Left renal pelvis (tissue), 4 donors: ENCODE data around the gene LRRC25. TPM values are rescaled to one million over a fixed set of nuclear protein-coding genes. Genes with fewer than 3 reads are reported as not detected.
"Not testable (repeated sequence)": the region's sequence is repeated elsewhere in the genome, so short reads cannot be mapped to it uniquely, and the experiment has no call there.

ENCODE experiments used
- DNase-seq, 4 donors: peaks; one replicate each; pipeline ENCODE4 v3.0.0-alpha.2; 2013; ENCODE audit warnings: low read depth in 4 of 4, low spot score in 3 of 4
- polyA plus RNA-seq, 4 donors: library from polyadenylated mRNA; unstranded; fragments of 120-200 nt; gene quantifications; one replicate each; pipeline ENCODE4 v1.2.1, GENCODE V29; 2013; ENCODE audit not compliant: insufficient read length in 4 of 4

The LRRC25 gene
- polyA plus RNA-seq, 4 donors: 0.78 to 1.6 (median 1.1) TPM

DNA sequence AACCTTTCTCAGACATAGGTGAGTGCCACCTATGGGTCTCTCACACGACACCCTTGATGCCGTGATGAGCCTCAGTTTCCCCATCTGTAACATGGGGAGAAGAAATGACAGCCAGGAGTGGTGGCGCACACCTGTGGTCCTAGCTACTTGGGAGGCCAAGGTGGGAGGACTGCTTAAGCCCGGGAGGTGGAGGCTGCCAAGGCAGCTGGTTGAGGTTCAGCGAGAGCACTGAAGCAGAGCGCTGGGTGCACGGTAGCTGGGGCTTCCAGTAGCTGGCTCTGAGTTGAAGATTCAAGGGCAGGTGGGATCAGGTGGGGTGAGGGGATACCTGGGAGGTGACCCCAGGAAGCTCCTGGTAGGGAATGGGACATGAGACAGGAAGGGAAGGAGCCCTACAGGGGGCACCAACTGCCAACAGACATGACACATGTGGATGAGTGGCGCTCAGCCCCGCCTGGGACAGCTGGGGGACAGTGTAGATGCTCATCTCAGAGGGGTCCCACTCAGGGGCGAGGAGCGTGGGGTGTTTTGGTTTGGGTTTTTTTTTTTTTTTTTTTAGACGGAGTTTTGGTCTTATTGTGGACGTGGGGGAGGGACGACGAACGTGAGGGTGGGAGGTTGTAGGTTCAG, 15.3 kb upstream of the LRRC25 start:
- no peak for DNase-seq

DNA sequence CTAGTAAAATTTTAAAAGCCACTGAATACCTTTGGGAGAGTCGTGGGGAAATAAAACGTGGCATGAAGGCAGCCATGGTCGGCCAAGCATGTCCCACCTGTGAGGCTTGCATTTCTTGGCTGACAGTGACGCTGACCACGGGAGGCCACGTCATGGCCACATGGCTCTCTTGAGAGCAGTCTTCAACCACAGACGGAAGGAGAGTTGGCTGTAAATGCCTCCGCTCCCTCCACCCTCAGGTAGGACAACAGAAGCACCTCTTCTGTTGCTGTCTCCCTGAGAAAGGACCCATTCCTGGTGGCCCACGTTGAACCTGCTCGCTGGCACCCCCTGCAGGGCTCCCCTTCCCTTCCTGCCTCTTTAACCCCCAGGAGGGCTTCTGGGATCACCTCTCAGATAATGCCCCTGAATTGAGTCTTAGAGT, 10.6 kb upstream of the LRRC25 start:
- DNase-seq: no peak

DNA sequence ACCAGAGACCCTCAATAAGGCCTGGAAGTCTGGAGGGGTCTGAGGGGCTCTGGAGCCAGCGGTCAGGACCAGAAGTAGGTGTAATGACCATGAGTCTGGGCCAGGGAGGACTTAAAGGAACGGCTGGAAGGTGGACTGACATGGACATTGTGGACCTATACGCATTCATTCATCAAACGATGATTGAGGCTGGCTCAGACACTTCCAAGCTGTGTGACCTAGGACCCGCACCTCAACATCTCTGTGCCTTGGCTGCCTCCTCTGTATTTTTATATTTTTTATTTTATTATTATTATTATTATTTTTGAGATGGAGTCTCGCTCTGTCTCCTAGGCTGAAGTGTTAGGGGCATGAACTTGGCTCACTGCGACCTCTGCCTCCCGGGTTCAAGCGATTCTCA, 9.3 kb upstream of the LRRC25 start:
- DNase-seq: no peak

DNA sequence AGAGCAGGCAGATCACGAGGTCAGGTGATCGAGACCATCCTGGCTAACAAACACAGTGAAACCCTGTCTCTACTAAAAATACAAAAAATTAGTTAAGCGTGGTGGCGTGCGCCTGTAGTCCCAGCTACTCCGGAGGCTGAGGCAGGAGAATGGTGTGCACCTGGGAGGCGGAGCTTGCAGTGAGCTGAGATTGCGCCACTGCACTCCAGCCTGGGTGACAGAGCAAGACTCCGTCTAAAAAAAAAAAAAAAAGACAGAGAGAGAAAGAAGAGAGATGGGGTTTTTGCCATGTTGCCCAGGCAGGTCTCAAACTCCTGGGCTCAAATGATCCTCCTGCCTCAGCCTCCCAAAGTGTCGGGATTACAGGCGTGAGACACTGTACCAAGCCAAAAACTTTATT, 8.3 kb upstream of the LRRC25 start:
- not testable (repeated sequence) for DNase-seq

DNA sequence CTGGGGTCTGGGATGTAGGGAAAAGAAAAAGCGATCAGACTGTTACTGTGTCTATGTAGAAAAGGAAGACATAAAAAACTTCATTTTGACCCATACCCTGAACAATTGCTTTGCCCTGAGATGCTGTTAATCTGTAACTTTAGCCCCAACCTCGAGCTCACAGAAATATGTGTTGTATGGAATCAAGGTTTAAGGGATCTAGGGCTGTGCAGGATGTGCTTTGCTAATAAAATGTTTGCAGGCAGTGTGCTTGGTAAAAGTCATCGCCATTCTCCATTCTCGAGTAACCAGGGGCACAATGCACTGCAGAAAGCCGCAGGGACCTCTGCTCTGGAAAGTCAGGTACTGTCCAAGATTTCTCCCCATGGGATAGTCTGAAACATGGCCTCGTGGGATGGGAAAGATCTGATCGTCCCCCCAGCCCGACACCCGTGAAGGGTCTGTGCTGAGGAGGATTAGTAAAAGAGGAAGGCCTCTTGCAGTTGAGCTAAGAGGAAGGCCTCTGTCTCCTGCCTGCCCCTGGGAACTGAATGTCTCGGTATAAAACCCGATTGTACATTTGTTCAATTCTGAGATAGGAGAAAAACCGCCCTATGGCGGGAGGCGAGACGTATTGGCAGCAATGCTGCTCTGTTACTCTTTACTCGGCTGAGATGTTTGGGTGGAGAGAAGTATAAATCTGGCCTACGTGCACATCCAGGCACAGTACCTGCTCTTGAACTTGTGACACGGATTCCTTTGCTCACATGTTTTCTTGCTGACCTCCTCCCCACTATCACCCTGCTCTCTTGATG, 5.2 kb upstream of the LRRC25 start:
- not testable (repeated sequence) for DNase-seq

DNA sequence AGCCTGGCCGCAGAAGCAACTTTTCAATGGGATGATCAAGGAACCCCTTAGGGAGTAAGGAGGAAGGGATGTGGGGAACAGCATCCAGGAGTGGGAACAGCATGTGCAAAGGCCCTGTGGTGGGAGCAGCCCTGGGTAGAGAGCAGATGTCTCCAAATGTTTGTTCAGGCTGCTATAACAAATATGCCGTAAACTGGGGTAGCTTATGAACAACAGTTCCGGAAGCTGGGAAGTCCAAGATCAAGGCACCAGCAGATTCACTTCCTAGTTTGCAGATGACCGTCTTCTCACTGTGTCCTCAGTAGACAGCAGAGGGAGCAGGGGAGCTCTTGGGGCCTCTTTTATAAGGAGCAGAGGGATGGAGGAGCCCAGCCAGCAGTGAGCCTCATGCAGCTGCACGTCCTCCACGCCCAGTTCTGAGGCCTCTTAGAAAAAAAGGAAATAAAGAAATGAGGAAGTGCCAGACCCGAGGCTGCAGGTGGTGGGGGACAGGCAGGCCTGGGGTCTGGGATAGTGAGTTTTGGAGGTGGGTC, 4.2 kb upstream of the LRRC25 start:
- no peak for DNase-seq

DNA sequence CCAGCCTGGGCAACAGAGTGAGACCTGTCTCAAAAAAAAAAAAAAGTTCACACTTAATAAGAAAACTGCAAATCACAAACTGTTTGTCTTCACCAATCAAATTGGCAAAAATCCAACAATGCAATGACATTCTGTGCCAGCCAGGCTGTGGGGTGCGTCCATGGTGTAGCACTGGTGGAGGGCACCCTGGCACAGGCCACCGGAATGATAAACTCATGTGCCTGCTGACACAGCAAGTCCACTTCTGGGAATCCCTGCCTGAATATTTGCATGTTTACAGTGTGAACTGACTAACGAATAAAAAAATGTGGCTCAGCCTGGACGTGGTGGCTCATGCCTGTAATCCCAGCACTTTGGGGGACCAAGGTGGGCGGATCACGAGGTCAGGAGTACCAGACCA, 1.6 kb upstream of the LRRC25 start:
- no peak for DNase-seq

DNA sequence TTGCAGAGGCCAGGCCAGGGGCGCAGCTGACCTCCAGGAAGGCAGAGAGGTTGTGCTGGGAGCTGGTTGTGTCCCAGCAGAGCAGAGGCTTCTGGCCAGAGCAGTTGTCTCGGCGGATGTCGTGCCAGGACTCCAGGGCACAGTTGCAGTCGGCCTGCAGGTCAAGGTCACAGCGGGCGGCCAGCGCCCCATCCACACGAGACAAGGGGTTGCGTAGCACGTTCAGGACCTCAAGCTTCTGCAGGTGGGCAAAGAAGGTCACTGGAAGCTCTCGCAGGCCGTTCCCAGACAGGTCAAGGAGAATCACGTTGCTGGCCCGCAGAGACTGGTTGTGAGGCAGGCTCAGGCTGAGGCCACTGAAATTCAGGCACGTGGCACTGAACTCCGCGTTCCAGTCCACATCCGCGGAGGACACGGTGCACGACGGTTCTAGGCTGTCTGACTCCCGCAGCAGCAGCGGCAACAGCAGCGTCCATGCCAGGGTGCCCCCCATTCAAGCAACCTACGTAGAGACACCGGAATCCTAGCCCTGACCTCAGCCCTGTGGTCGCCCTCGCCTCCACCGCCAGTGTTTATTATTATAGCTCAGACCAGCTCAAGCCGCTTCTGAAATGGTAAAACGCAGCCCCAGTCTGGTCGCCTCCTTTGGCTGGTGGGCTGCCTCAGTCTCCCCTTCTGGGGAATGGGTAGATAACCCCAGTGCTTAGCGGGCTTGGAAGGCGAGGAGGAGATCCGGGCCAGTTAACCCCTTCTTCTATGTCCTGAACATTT, 766 bp downstream of the LRRC25 start:
- no peak for DNase-seq

DNA sequence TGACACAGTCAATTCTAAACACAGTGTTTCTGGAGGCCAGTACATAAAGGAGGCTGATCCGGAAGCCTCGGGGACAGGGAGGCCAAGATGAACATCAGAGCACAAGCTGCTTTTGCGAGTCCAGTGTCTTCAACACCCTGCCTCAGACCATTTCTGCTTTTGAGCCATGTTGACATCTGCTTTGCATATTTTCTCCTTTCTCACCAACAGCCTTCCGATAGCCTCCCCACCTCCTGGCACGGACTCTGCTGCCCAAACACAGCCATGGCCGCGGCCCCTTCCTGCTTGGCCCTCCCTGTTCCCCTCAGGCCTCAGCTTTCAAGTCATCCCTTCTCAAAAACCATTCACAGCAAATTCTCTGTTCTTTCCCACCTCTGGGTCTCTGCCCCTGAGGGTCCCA, 3.6 kb downstream of the LRRC25 start:
- DNase-seq: no peak

DNA sequence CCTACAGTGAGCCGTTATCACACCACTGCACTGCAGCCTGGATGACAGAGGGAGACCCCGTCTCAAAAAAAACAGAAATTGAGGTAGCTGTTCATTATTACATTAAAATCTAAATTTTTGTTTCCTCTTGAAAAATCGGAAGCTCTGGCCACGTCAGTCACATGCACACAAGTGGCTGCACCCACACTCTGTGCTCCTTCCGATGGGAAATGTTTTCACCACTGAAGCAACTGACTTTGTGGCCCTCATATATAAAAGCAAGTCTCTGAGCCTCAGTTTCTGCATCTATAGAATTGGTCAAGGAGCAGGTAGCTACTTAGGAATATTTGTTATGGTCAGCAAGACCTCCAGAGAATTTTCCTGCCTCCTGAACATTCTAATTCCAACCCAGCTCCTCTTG, 4.5 kb downstream of the LRRC25 start:
- DNase-seq: no peak

DNA sequence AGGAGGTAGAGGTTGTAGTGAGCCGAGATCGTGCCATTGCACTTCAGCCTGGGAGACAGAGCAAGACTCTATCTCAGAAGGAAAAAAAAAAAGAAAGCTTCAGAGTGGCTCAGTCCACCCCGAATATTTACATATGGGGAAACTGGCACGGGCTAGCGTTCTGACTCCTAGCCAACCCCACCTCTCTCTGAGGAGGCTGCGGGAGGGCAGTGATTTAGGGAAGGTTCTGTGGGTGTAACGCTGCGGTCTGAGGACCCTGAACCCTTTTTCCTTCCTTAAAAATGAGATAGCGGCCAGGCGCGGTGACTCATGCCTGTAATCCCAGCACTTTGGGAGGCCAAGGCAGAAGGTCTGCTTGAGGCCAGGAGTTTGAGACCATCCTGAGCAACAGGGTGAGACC, 5.0 kb downstream of the LRRC25 start:
- DNase-seq: no peak

DNA sequence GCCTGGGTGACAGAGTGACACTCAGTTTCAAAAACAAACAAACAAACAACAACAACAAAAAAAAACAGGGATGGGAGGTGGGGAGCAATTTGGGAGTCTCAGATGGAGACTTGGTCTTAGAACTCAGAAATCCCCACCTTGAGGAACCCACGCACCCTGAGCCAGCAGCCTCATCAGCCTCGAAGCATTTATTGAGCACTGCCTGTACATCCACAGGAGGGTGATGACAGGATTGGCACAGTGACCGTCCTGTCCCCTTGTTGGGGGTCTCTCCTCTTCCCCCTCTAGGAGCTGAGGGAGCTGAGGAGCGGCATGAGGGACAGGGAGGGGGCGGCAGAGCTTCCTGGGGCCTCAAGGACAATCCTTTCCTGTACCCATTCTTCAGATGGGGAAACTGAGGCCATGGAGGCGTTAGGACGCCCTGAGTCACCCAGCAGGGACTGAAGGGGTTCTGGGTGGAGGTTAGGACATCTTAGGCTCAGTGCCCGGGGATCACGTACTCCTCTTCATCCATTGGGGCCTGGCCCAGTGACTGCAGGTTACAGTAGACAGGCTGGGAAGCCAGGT, 5.8 kb downstream of the LRRC25 start:
- no peak for DNase-seq

DNA sequence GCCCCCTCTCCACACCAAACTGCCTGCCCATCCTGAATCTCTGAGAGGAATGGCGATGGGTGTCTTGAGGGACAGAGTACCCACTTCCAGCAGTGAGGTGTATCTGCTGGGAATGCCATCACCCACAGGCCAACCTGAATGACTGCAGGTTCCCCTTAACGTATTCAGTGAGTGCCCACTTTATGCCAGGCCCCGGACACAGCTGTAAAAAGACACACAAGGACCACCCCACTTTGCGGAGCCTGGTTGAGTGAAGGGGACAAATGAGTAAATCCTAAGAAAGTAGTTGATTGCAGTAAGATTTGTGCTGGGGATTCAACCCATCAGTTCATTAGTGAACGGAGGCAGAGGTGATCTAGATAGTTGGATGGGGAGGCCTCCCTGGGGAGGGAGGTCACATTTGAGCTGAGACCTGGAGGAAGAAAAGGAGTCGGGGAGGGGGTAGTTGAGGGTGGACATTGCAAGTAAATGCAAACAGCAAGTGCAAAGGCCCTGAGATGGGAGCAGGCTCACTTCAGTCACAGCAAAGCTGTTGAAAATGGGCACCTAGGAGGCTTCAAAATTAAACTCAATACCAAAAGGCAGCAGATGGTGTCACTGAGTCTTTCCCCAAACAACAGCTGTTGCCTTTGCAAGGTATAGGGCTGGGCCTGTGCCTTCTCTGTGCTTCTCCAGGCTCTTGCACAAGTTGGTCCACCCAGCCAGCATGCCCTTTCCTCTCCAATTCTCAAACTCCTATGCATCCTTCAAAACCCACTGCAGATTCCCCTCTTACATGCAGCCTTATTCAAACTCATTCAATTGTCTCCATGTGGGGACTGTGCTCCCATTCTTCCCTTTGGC, 7.1 kb downstream of the LRRC25 start:
- DNase-seq: no peak

DNA sequence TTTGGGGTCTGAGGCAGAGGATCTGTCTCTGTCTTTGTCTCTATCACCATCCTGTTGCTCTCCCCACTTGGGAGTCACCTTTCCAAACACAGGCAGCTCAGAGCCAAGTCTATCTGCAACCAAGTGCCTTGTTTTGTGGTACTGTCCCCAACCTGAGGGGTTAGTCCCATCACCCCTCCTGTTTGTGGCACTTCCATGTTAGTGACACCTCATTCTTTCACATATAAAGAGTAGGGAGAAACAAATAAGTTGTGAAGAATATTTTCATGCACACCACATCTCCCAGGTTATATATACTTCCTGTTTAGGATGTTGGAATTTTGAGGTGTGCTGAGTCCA, 7.7 kb downstream of the LRRC25 start:
- DNase-seq: no peak

DNA sequence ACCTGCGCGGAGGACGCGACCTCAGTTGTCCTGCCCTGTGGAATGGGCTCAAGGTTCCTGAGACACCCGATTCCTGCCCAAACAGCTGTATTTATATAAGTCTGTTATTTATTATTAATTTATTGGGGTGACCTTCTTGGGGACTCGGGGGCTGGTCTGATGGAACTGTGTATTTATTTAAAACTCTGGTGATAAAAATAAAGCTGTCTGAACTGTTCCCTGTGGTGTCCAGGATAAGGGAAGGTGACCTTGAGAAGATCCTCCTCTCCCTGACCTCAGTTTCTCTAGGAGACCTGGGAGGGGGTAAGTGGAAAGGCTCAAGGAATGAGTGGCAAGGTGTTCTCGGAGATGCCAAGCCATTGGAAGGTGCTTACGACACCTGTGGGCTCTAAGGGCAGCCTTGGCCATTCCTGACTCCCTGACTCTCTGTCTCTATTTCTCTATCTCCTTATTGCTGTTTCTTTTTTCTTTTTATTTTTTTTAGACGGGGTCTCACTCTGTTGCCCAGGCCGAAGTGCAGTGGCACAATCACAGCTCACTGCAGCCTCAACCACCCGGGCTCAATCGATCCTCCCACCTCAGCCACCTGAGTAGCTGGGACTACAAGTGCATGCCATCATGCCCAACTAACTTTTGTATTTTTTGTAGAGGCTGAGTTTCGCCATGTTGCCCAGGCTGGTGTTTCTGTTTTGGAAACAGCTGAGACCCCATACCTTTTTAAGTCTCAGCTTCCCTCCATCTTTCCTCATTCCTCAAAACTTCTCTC, 8.3 kb downstream of the LRRC25 start:
- DNase-seq: no peak

DNA sequence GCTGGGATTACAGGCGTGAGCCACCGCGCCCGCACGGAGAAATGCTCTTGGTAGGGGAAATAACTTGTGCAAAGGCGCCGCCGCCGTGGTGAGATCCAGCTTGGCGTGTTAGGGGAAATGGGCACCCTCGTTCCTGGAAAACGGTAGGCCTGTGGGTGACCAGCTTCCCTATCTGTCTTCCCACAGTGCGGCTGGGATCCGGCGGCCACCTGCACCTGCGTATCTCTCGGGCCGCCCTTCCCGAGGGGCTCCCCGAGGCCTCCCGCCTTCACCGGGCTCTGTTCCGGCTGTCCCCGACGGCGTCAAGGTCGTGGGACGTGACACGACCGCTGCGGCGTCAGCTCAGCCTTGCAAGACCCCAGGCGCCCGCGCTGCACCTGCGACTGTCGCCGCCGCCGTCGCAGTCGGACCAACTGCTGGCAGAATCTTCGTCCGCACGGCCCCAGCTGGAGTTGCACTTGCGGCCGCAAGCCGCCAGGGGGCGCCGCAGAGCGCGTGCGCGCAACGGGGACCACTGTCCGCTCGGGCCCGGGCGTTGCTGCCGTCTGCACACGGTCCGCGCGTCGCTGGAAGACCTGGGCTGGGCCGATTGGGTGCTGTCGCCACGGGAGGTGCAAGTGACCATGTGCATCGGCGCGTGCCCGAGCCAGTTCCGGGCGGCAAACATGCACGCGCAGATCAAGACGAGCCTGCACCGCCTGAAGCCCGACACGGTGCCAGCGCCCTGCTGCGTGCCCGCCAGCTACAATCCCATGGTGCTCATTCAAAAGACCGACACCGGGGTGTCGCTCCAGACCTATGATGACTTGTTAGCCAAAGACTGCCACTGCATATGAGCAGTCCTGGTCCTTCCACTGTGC, 9.1 kb downstream of the LRRC25 start:
- DNase-seq: peak in 2 of 4 donors; percentile 69 to 76

DNA sequence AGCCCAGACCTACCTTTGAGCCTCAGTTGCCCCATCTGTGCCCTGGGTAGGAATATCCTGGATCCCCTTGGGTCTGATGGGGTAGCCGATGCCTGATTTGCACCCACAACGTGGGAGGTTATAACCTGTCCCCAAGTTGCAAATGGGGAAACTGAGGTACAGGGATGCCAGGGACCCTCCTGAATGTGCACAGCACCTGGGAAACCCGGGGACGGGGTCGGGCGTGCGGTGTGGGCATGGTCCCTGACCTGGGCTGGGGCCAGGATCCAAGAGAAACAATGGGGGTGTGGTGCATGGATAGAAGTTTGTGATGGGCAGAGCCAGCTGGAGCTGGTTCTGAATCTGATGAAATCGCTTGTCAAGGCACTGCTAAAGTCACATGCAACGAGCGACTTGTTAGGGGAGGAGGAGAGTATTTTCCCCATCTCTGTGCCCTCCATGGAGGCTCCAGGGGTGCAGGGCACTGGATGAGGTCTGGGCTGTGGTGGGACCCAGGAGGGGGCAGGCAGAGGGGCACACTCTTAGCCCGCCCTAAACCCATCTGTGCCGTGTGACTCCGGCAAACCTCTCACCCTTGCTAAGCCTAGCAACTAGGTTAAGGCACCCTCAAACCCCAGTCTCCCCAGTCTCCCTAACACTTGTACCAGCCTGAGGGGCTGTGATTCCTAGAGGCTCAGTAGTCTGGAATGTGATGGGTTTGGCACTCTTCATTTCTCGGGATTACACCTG, 10.7 kb downstream of the LRRC25 start:
- DNase-seq: no peak
